H1 (cell line): ENCODE measurements around the gene ESRRB. TPM values are rescaled to one million over a fixed set of nuclear protein-coding genes. Genes with fewer than 3 reads are reported as not detected.
A peak's percentile ranks its signal among the peaks of the same experiment; 100 is the strongest.

ENCODE experiments used
- CTCF ChIA-PET: fragments of 300-600 bp; sonication (Branson Sonifier 250); formaldehyde crosslinking; loops from one replicate; lab custom pipeline; 2021; ENCODE audit not compliant: partially characterized antibody; lab: Charles Lee
- POLR2A ChIA-PET: fragments of 300-600 bp; sonication (Branson Sonifier 250); formaldehyde crosslinking; loops from one replicate; lab custom pipeline; 2021; ENCODE audit warnings: inconsistent platforms; ENCODE audit not compliant: partially characterized antibody; lab: Charles Lee
- DNase-seq, 2 experiments: peaks; one replicate each; pipeline versions ENCODE4 v3.0.0 to v3.0.0-alpha.2; 2010 to 2022; ENCODE audit warnings: low spot score in 2 of 2, low read depth in 1 of 2, mixed read lengths in 1 of 2
- FAIRE-seq: peaks from 2 replicates; lab custom pipeline; 2011; peaks lifted over from hg19 to GRCh38; lab: Jason Lieb, UNC
- H2AFZ ChIP-seq: 2 replicates; pipeline ENCODE4 v1.8.1; 2012; ENCODE audit warnings: low read length, inconsistent platforms
- H2AK5ac ChIP-seq: 2 replicates; pipeline ENCODE4 v1.6.1; 2013; ENCODE audit warnings: low read depth, low read length
- H2BK120ac ChIP-seq: replicated peaks from 2 replicates; pipeline ENCODE3; 2013; ENCODE audit warnings: low read depth, low read length, inconsistent platforms
- H2BK12ac ChIP-seq: 2 replicates; pipeline ENCODE4 v1.6.1; 2013; ENCODE audit warnings: low read depth, low read length
- H2BK15ac ChIP-seq: 2 replicates; pipeline ENCODE4 v1.6.1; 2013; ENCODE audit warnings: low read length
- H2BK20ac ChIP-seq: 2 replicates; pipeline ENCODE4 v1.6.1; 2013; ENCODE audit warnings: low read length
- H2BK5ac ChIP-seq: 2 replicates; pipeline ENCODE4 v1.6.1; 2013; ENCODE audit warnings: low read depth, low read length
- H3K14ac ChIP-seq: 2 replicates; pipeline ENCODE4 v1.6.1; 2013; ENCODE audit warnings: inconsistent platforms; ENCODE audit not compliant: insufficient read length
- H3K18ac ChIP-seq: 2 replicates; pipeline ENCODE4 v1.6.1; 2013; ENCODE audit warnings: low read length; ENCODE audit errors: extremely low read depth
- H3K23ac ChIP-seq: 2 replicates; pipeline ENCODE4 v1.6.1; 2013; ENCODE audit warnings: inconsistent platforms; ENCODE audit not compliant: insufficient read length
- H3K23me2 ChIP-seq: 2 replicates; pipeline ENCODE4 v1.6.1; 2013; ENCODE audit warnings: low read depth, low read length
- H3K27ac ChIP-seq: 2 replicates; pipeline ENCODE4 v1.6.1; 2011; ENCODE audit warnings: low read depth, low read length, inconsistent platforms
- H3K27me3 ChIP-seq, 4 experiments: replicated peaks in 1 of 4; 1 replicate in 1 of 4; 2 replicates in 3 of 4; pipeline versions ENCODE4 v1.6.1 to v1.8.1; 2011 to 2013; ENCODE audit warnings: low read length in 3 of 4, mild to moderate bottlenecking in 3 of 4, inconsistent platforms in 2 of 4, mixed read lengths in 2 of 4, moderate library complexity in 1 of 4; ENCODE audit not compliant: control insufficient read depth in 3 of 4, insufficient read depth in 3 of 4; ENCODE audit errors: extremely low read depth in 1 of 4
- H3K36me3 ChIP-seq, 4 experiments: 2 replicates each; pipeline versions ENCODE4 v1.6.1 to v1.8.1; 2011 to 2013; ENCODE audit warnings: mild to moderate bottlenecking in 4 of 4, low read length in 3 of 4, moderate library complexity in 2 of 4, control low read depth in 1 of 4, inconsistent platforms in 1 of 4; ENCODE audit not compliant: insufficient read depth in 4 of 4, control insufficient read depth in 2 of 4
- H3K4ac ChIP-seq: replicated peaks from 2 replicates; pipeline ENCODE3; 2013; ENCODE audit warnings: low read length, low read depth, mixed read lengths, inconsistent platforms; ENCODE audit not compliant: insufficient read length
- H3K4me1 ChIP-seq, 4 experiments: replicated peaks in 1 of 4; 1 replicate in 1 of 4; 2 replicates in 3 of 4; pipeline versions ENCODE4 v1.6.1 to v1.8.1; 2011 to 2013; ENCODE audit warnings: low read length in 3 of 4, inconsistent platforms in 2 of 4, mixed read lengths in 1 of 4; ENCODE audit not compliant: insufficient read depth in 4 of 4, control insufficient read depth in 3 of 4
- H3K4me2 ChIP-seq, 2 experiments: 2 replicates each; pipeline versions ENCODE4 v1.6.1 to v1.8.1; 2011 to 2013; ENCODE audit warnings: low read depth in 2 of 2, low read length in 2 of 2, control low read depth in 1 of 2, inconsistent platforms in 1 of 2, mild to moderate bottlenecking in 1 of 2; ENCODE audit not compliant: insufficient read depth in 1 of 2
- H3K4me3 ChIP-seq, 4 experiments: fragments of 200-600, 300-600 bp in 1 of 4; sonication (generic), shearing (Covaris generic), sonication (Bioruptor Twin) in 1 of 4; 2 replicates each; pipeline versions ENCODE4 v1.5.1 to v1.8.1; 2011 to 2016; ENCODE audit warnings: low read length in 4 of 4, low read depth in 3 of 4, control low read depth in 2 of 4, inconsistent platforms in 2 of 4, mild to moderate bottlenecking in 2 of 4, mixed read lengths in 1 of 4, moderate library complexity in 1 of 4; ENCODE audit not compliant: insufficient read depth in 2 of 4; ENCODE audit errors: extremely low read depth in 1 of 4
- H3K56ac ChIP-seq: replicated peaks from 2 replicates; pipeline ENCODE3; 2013; ENCODE audit warnings: low read depth, mild to moderate bottlenecking, mixed read lengths, low read length, inconsistent platforms; ENCODE audit not compliant: insufficient read length
- H3K79me1 ChIP-seq: 2 replicates; pipeline ENCODE4 v1.6.1; 2013; ENCODE audit warnings: low read depth, low read length, control low read depth
- H3K79me2 ChIP-seq, 2 experiments: 2 replicates each; pipeline versions ENCODE4 v1.6.1 to v1.8.1; 2012 to 2013; ENCODE audit warnings: low read length in 2 of 2, mild to moderate bottlenecking in 2 of 2, inconsistent platforms in 1 of 2; ENCODE audit not compliant: insufficient read depth in 2 of 2, control insufficient read depth in 1 of 2
- H3K9ac ChIP-seq, 4 experiments: replicated peaks in 1 of 4; 1 replicate in 1 of 4; 2 replicates in 3 of 4; pipeline versions ENCODE4 v1.6.1 to v1.8.1; 2011 to 2013; ENCODE audit warnings: low read depth in 3 of 4, low read length in 3 of 4, control low read depth in 2 of 4, mild to moderate bottlenecking in 2 of 4, moderate library complexity in 2 of 4, inconsistent platforms in 1 of 4; ENCODE audit errors: extremely low read depth in 1 of 4
- H3K9me3 ChIP-seq, 2 experiments: 2 replicates each; pipeline versions ENCODE4 v1.6.1 to v1.8.1; 2012 to 2013; ENCODE audit warnings: mild to moderate bottlenecking in 2 of 2, moderate library complexity in 2 of 2, control low read depth in 1 of 2, inconsistent platforms in 1 of 2, low read depth in 1 of 2, low read length in 1 of 2, mixed read lengths in 1 of 2; ENCODE audit not compliant: insufficient read depth in 2 of 2
- H4K20me1 ChIP-seq, 2 experiments: replicated peaks in 1 of 2; 2 replicates each; pipeline versions ENCODE3 to v1.8.1; 2011 to 2013; ENCODE audit warnings: inconsistent platforms in 2 of 2, low read length in 2 of 2, mild to moderate bottlenecking in 1 of 2; ENCODE audit not compliant: insufficient read depth in 2 of 2, control insufficient read depth in 1 of 2
- H4K5ac ChIP-seq: 2 replicates; pipeline ENCODE4 v1.6.1; 2013; ENCODE audit warnings: low read length, low read depth, mixed read lengths, inconsistent platforms; ENCODE audit not compliant: insufficient read length
- H4K8ac ChIP-seq: 2 replicates; pipeline ENCODE4 v1.8.0; 2013; ENCODE audit warnings: mild to moderate bottlenecking, moderate library complexity, low read length, inconsistent platforms; ENCODE audit not compliant: insufficient read depth; ENCODE audit errors: extremely low read depth
- H4K91ac ChIP-seq: replicated peaks from 2 replicates; pipeline ENCODE3; 2013; ENCODE audit warnings: low read length, mixed read lengths, inconsistent platforms; ENCODE audit not compliant: insufficient read length
- CBX8 ChIP-seq: fragments of 300-800, 300-1000 bp; sonication (generic); IDR thresholded peaks from 2 replicates; pipeline ENCODE4 v1.7.1; 2016; ENCODE audit warnings: low read depth, low read length, borderline replicate concordance
- HDAC6 ChIP-seq: IDR thresholded peaks from one replicate; pipeline ENCODE4 v1.7.1; 2012; ENCODE audit warnings: low read depth, mild to moderate bottlenecking, inconsistent platforms, low read length, moderate library complexity
- KDM5A ChIP-seq: fragments of 200-600 bp; IDR thresholded peaks from 2 replicates; pipeline ENCODE4 v1.7.1; 2012; ENCODE audit warnings: mild to moderate bottlenecking, low read length, inconsistent platforms, mixed read lengths
- SIN3A ChIP-seq, 2 experiments: IDR thresholded peaks in 1 of 2; conservative IDR thresholded peaks in 1 of 2; 2 replicates each; pipeline ENCODE4 v1.6.1; 2011 to 2012; ENCODE audit warnings: low read length in 2 of 2, improper control_type of control experiment in 1 of 2, low read depth in 1 of 2, mild to moderate bottlenecking in 1 of 2
- TAF1 ChIP-seq: IDR thresholded peaks from 2 replicates; pipeline ENCODE4 v1.6.1; 2011; ENCODE audit warnings: mild to moderate bottlenecking, low read depth, low read length
- TCF12 ChIP-seq: IDR thresholded peaks from 2 replicates; pipeline ENCODE4 v1.6.1; 2011; ENCODE audit warnings: low read depth, mild to moderate bottlenecking, low read length
- WGBS, 2 experiments: shearing (Covaris generic) in 1 of 2; methylation state at CpG; one replicate each; pipeline versions ENCODE4 v1.1.6 to v1.1.7; 2013 to 2015; ENCODE audit warnings: low lambda C conversion rate in 2 of 2, mixed read lengths in 2 of 2, inconsistent platforms in 1 of 2, low coverage in 1 of 2, missing lambda C conversion rate in 1 of 2; ENCODE audit not compliant: insufficient replicate concordance in 2 of 2, insufficient coverage in 1 of 2, insufficient read length in 1 of 2; ENCODE audit errors: extremely low coverage in 1 of 2, missing lambda C conversion rate in 1 of 2; 5-methylcytosine and 5-hydroxymethylcytosine counted together
- polyA plus RNA-seq, 7 experiments: library from polyadenylated mRNA; depleted of rRNA in 3 of 7; stranded (reverse) in 5 of 7; unstranded in 2 of 7; fragments of >200 nt in 5 of 7; fragments of 200-250 nt in 2 of 7; gene quantifications; 1 replicate in 5 of 7; 2 replicates in 1 of 7; 4 replicates in 1 of 7; pipeline versions ENCODE4 v1.2.1 to v1.2.3, GENCODE V29; 2011 to 2013; ENCODE audit warnings: missing spikeins in 2 of 7, mixed read lengths in 2 of 7
- total RNA-seq: library from RNA; stranded (reverse); fragmentation: NEBNext Ultra II Directional; extraction: Animal tissue kit (Norgen Biotek cat#: 25700); gene quantifications from 2 replicates; pipeline ENCODE4 v1.2.1, GENCODE V29; 2021

Gene ESRRB
- total and polyA plus RNA-seq, 2 of the 8 experiments (the other 6 are each of a cell fraction or from before 2014, with no cell fraction given), result 0.29 to 0.45 TPM

GRCh38 chr14:76412501-76412900 lies 36.6 kb downstream of the ESRRB start:
- no peak overlapping the region for H2BK15ac ChIP-seq
- no peak overlapping the region for H4K5ac ChIP-seq
- H3K4me2 ChIP-seq, result no peak overlapping the region
- no peak overlapping the region for H3K18ac ChIP-seq
- H4K8ac ChIP-seq, result no peak overlapping the region
- H2BK12ac ChIP-seq, result no peak overlapping the region
- H3K27ac ChIP-seq, result no peak overlapping the region
- no peaks in the 10 kb centered on the region for H3K79me1 ChIP-seq
- H2BK20ac ChIP-seq, result no peak overlapping the region
- TF ChIP-seq TCF12 (no peak), TAF1 (no peak), KDM5A (no peak), CBX8 (no peak), HDAC6 (no peak), SIN3A (conservative IDR thresholded peaks at IDR 0.05 in 1 of 2, IDR thresholded peaks at IDR 0.05 in 1 of 2; ENCODE audit: low read depth in 1 of 2, low read length in 2 of 2) (no peak)
- DNase-seq (no peak), FAIRE-seq (no peak)
- H3K36me3 ChIP-seq, result no peaks in the 10 kb centered on the region
- no peak overlapping the region for H2BK5ac ChIP-seq
- H4K91ac ChIP-seq, result no peak overlapping the region
- H3K23me2 ChIP-seq, result peaks cover 5% of the 10 kb centered on the region; the same call in 1 of the 2 replicates
- no peak overlapping the region for H3K56ac ChIP-seq
- 56% methylated on average over 5 of the region's 5 CpGs; no CpG with 5 or more reads in 1 of the 2 experiments for WGBS, 2 experiments
- peaks cover 0 to 21% (median 10%) of the 10 kb centered on the region in 4 experiments; a peak in 6 of 7 replicates for H3K4me1 ChIP-seq
- no peak overlapping the region for H3K14ac ChIP-seq
- H3K9ac ChIP-seq, result no peak overlapping the region
- H3K4ac ChIP-seq, result no peak overlapping the region
- H3K23ac ChIP-seq, result no peak overlapping the region
- H4K20me1 ChIP-seq, result no peaks in the 10 kb centered on the region
- H3K9me3 ChIP-seq, result no peaks in the 10 kb centered on the region
- H3K27me3 ChIP-seq, result no peaks in the 10 kb centered on the region
- H3K4me3 ChIP-seq, result no peak overlapping the region
- POLR2A ChIA-PET, result interaction anchor here (1.7 kb wide), 1 partner anchor 9 kb away, joined by 3 read pairs; no protein-coding TSS in a partner anchor
- CTCF ChIA-PET, result interaction anchor here (0.9 to 1.7 kb wide), 5 partner anchors 9 to 135 kb away, joined by 3 to 4 read pairs (median 3); no protein-coding TSS in a partner anchor
- H2AK5ac ChIP-seq, result 0 out of 2 replicates have a peak overlapping the region, but pooled peaks have one; percentile 24
- no peak overlapping the region for H2BK120ac ChIP-seq
- H2AFZ ChIP-seq, result no peak overlapping the region
- H3K79me2 ChIP-seq, result no peaks in the 10 kb centered on the region
